NOMO-1 (cell line): ENCODE results near the gene EFCAB5.
"Not testable (repeated sequence)": the region's sequence is repeated elsewhere in the genome, so short reads cannot be mapped to it uniquely, and the experiment has no call there.

ENCODE experiments used
- DNase-seq, 2 experiments: peaks; one replicate each; lab custom pipeline; 2025; ENCODE audit not compliant: unreplicated experiment in 2 of 2; lab: John Stamatoyannopoulos, UW

The EFCAB5 gene

GRCh38 chr17:29941334-29941733 lies at the start of gene EFCAB5:
EFCAB5 (plus strand) TSS chr17:29941634; CDS start chr17:29941797, 163 bp downstream.
- no peak for DNase-seq

- no peak for DNase-seq
Measured at GRCh38 chr17:29892201-29892600, 49.2 kb upstream of the EFCAB5 start.

GRCh38 chr17:29897136-29897535 lies 44.3 kb upstream of the EFCAB5 start:
- not testable (repeated sequence) for DNase-seq

- DNase-seq: no peak
Measured at GRCh38 chr17:29903471-29903870, 38.0 kb upstream of the EFCAB5 start.

GRCh38 chr17:29905086-29905878 lies 36.2 kb upstream of the EFCAB5 start:
- no peak for DNase-seq

- no peak for DNase-seq
Measured at GRCh38 chr17:29905879-29906167, 35.6 kb upstream of the EFCAB5 start.

GRCh38 chr17:29906969-29907368 lies 34.5 kb upstream of the EFCAB5 start:
- DNase-seq: no peak

GRCh38 chr17:29909236-29910003 lies 32.0 kb upstream of the EFCAB5 start:
- no peak for DNase-seq

GRCh38 chr17:29911641-29912177 lies 29.7 kb upstream of the EFCAB5 start:
- no peak for DNase-seq

GRCh38 chr17:29914819-29915537 lies 26.5 kb upstream of the EFCAB5 start:
- no peak for DNase-seq

GRCh38 chr17:29918016-29918415 lies 23.4 kb upstream of the EFCAB5 start:
- no peak for DNase-seq

GRCh38 chr17:29918922-29919856 lies 22.2 kb upstream of the EFCAB5 start:
- DNase-seq: no peak

GRCh38 chr17:29924786-29925185 lies 16.6 kb upstream of the EFCAB5 start:
- no peak for DNase-seq

- DNase-seq: no peak
Measured at GRCh38 chr17:29927546-29927945, 13.9 kb upstream of the EFCAB5 start.

- peak; percentile 21 to 34 for DNase-seq
Measured at GRCh38 chr17:29929006-29929532, 12.4 kb upstream of the EFCAB5 start.

GRCh38 chr17:29929533-29930408 lies 11.7 kb upstream of the EFCAB5 start, which contains the start of gene SSH2:
SSH2 (minus strand) TSS chr17:29930228; CDS start chr17:29930000, 228 bp downstream.
- peak; percentile 83 to 92 for DNase-seq

- peak; percentile 70 to 75 for DNase-seq
Measured at GRCh38 chr17:29930409-29931010, 10.9 kb upstream of the EFCAB5 start.

- peak; percentile 79 to 96 for DNase-seq
Measured at GRCh38 chr17:29931231-29931932, 10.1 kb upstream of the EFCAB5 start.
